GM12873 (cell line): ENCODE results near the gene HIBCH.
A peak's percentile ranks its signal among the peaks of the same experiment; 100 is the strongest.

Experiments used
- CTCF ChIP-seq: IDR thresholded peaks from 2 replicates; pipeline ENCODE4 v1.5.1; 2012; ENCODE audit warnings: low read depth, mild to moderate bottlenecking, moderate library complexity, low read length, control low read depth; ENCODE audit not compliant: insufficient read depth; ENCODE audit errors: missing control alignments

Gene HIBCH

GRCh38 chr2:190351955-190352354 is 32.3 kb upstream of the HIBCH start:
- TF ChIP-seq CTCF: no peak

- no peak for TF ChIP-seq CTCF
These were observed 30.7 kb upstream of the HIBCH start for GRCh38 chr2:190350371-190350770.

GRCh38 chr2:190344276-190344827 is 24.7 kb upstream of the HIBCH start:
- TF ChIP-seq CTCF: peak; percentile 56

GRCh38 chr2:190343536-190344275 is 24.1 kb upstream of the HIBCH start, which contains the start of gene INPP1:
INPP1 (plus strand) TSS chr2:190343589; CDS start chr2:190360103, 16,514 bp downstream.
- no peak for TF ChIP-seq CTCF

- TF ChIP-seq CTCF: no peak
These were observed 23.5 kb upstream of the HIBCH start for GRCh38 chr2:190343089-190343535.

- TF ChIP-seq CTCF: no peak
These were observed 23.0 kb upstream of the HIBCH start for GRCh38 chr2:190342611-190343010.

GRCh38 chr2:190340369-190340768 is 20.7 kb upstream of the HIBCH start:
- no peak for TF ChIP-seq CTCF
